H1 (cell line): Measurements from ENCODE around the gene TJP3. TPM values are rescaled to one million over a fixed set of nuclear protein-coding genes. Genes with fewer than 3 reads are reported as not detected.

ENCODE experiments used
- CTCF ChIA-PET: fragments of 300-600 bp; sonication (Branson Sonifier 250); formaldehyde crosslinking; loops from one replicate; lab custom pipeline; 2021; ENCODE audit not compliant: partially characterized antibody; lab: Charles Lee
- POLR2A ChIA-PET: fragments of 300-600 bp; sonication (Branson Sonifier 250); formaldehyde crosslinking; loops from one replicate; lab custom pipeline; 2021; ENCODE audit warnings: inconsistent platforms; ENCODE audit not compliant: partially characterized antibody; lab: Charles Lee
- DNase-seq, 2 experiments: peaks; one replicate each; pipeline versions ENCODE4 v3.0.0 to v3.0.0-alpha.2; 2010 to 2022; ENCODE audit warnings: low spot score in 2 of 2, low read depth in 1 of 2, mixed read lengths in 1 of 2
- FAIRE-seq: peaks from 2 replicates; lab custom pipeline; 2011; peaks lifted over from hg19 to GRCh38; lab: Jason Lieb, UNC
- H2AFZ ChIP-seq: 2 replicates; pipeline ENCODE4 v1.8.1; 2012; ENCODE audit warnings: low read length, inconsistent platforms
- H2AK5ac ChIP-seq: 2 replicates; pipeline ENCODE4 v1.6.1; 2013; ENCODE audit warnings: low read depth, low read length
- H2BK120ac ChIP-seq: replicated peaks from 2 replicates; pipeline ENCODE3; 2013; ENCODE audit warnings: low read depth, low read length, inconsistent platforms
- H2BK12ac ChIP-seq: 2 replicates; pipeline ENCODE4 v1.6.1; 2013; ENCODE audit warnings: low read depth, low read length
- H2BK15ac ChIP-seq: 2 replicates; pipeline ENCODE4 v1.6.1; 2013; ENCODE audit warnings: low read length
- H2BK20ac ChIP-seq: 2 replicates; pipeline ENCODE4 v1.6.1; 2013; ENCODE audit warnings: low read length
- H2BK5ac ChIP-seq: 2 replicates; pipeline ENCODE4 v1.6.1; 2013; ENCODE audit warnings: low read depth, low read length
- H3K14ac ChIP-seq: 2 replicates; pipeline ENCODE4 v1.6.1; 2013; ENCODE audit warnings: inconsistent platforms; ENCODE audit not compliant: insufficient read length
- H3K18ac ChIP-seq: 2 replicates; pipeline ENCODE4 v1.6.1; 2013; ENCODE audit warnings: low read length; ENCODE audit errors: extremely low read depth
- H3K23ac ChIP-seq: 2 replicates; pipeline ENCODE4 v1.6.1; 2013; ENCODE audit warnings: inconsistent platforms; ENCODE audit not compliant: insufficient read length
- H3K23me2 ChIP-seq: 2 replicates; pipeline ENCODE4 v1.6.1; 2013; ENCODE audit warnings: low read depth, low read length
- H3K27ac ChIP-seq: 2 replicates; pipeline ENCODE4 v1.6.1; 2011; ENCODE audit warnings: low read depth, low read length, inconsistent platforms
- H3K27me3 ChIP-seq, 4 experiments: replicated peaks in 1 of 4; 1 replicate in 1 of 4; 2 replicates in 3 of 4; pipeline versions ENCODE4 v1.6.1 to v1.8.1; 2011 to 2013; ENCODE audit warnings: low read length in 3 of 4, mild to moderate bottlenecking in 3 of 4, inconsistent platforms in 2 of 4, mixed read lengths in 2 of 4, moderate library complexity in 1 of 4; ENCODE audit not compliant: control insufficient read depth in 3 of 4, insufficient read depth in 3 of 4; ENCODE audit errors: extremely low read depth in 1 of 4
- H3K36me3 ChIP-seq, 4 experiments: 2 replicates each; pipeline versions ENCODE4 v1.6.1 to v1.8.1; 2011 to 2013; ENCODE audit warnings: mild to moderate bottlenecking in 4 of 4, low read length in 3 of 4, moderate library complexity in 2 of 4, control low read depth in 1 of 4, inconsistent platforms in 1 of 4; ENCODE audit not compliant: insufficient read depth in 4 of 4, control insufficient read depth in 2 of 4
- H3K4ac ChIP-seq: replicated peaks from 2 replicates; pipeline ENCODE3; 2013; ENCODE audit warnings: low read length, low read depth, mixed read lengths, inconsistent platforms; ENCODE audit not compliant: insufficient read length
- H3K4me1 ChIP-seq, 4 experiments: replicated peaks in 1 of 4; 1 replicate in 1 of 4; 2 replicates in 3 of 4; pipeline versions ENCODE4 v1.6.1 to v1.8.1; 2011 to 2013; ENCODE audit warnings: low read length in 3 of 4, inconsistent platforms in 2 of 4, mixed read lengths in 1 of 4; ENCODE audit not compliant: insufficient read depth in 4 of 4, control insufficient read depth in 3 of 4
- H3K4me2 ChIP-seq, 2 experiments: 2 replicates each; pipeline versions ENCODE4 v1.6.1 to v1.8.1; 2011 to 2013; ENCODE audit warnings: low read depth in 2 of 2, low read length in 2 of 2, control low read depth in 1 of 2, inconsistent platforms in 1 of 2, mild to moderate bottlenecking in 1 of 2; ENCODE audit not compliant: insufficient read depth in 1 of 2
- H3K4me3 ChIP-seq, 4 experiments: fragments of 200-600, 300-600 bp in 1 of 4; sonication (generic), shearing (Covaris generic), sonication (Bioruptor Twin) in 1 of 4; 2 replicates each; pipeline versions ENCODE4 v1.5.1 to v1.8.1; 2011 to 2016; ENCODE audit warnings: low read length in 4 of 4, low read depth in 3 of 4, control low read depth in 2 of 4, inconsistent platforms in 2 of 4, mild to moderate bottlenecking in 2 of 4, mixed read lengths in 1 of 4, moderate library complexity in 1 of 4; ENCODE audit not compliant: insufficient read depth in 2 of 4; ENCODE audit errors: extremely low read depth in 1 of 4
- H3K56ac ChIP-seq: replicated peaks from 2 replicates; pipeline ENCODE3; 2013; ENCODE audit warnings: low read depth, mild to moderate bottlenecking, mixed read lengths, low read length, inconsistent platforms; ENCODE audit not compliant: insufficient read length
- H3K79me1 ChIP-seq: 2 replicates; pipeline ENCODE4 v1.6.1; 2013; ENCODE audit warnings: low read depth, low read length, control low read depth
- H3K79me2 ChIP-seq, 2 experiments: 2 replicates each; pipeline versions ENCODE4 v1.6.1 to v1.8.1; 2012 to 2013; ENCODE audit warnings: low read length in 2 of 2, mild to moderate bottlenecking in 2 of 2, inconsistent platforms in 1 of 2; ENCODE audit not compliant: insufficient read depth in 2 of 2, control insufficient read depth in 1 of 2
- H3K9ac ChIP-seq, 4 experiments: replicated peaks in 1 of 4; 1 replicate in 1 of 4; 2 replicates in 3 of 4; pipeline versions ENCODE4 v1.6.1 to v1.8.1; 2011 to 2013; ENCODE audit warnings: low read depth in 3 of 4, low read length in 3 of 4, control low read depth in 2 of 4, mild to moderate bottlenecking in 2 of 4, moderate library complexity in 2 of 4, inconsistent platforms in 1 of 4; ENCODE audit errors: extremely low read depth in 1 of 4
- H3K9me3 ChIP-seq, 2 experiments: 2 replicates each; pipeline versions ENCODE4 v1.6.1 to v1.8.1; 2012 to 2013; ENCODE audit warnings: mild to moderate bottlenecking in 2 of 2, moderate library complexity in 2 of 2, control low read depth in 1 of 2, inconsistent platforms in 1 of 2, low read depth in 1 of 2, low read length in 1 of 2, mixed read lengths in 1 of 2; ENCODE audit not compliant: insufficient read depth in 2 of 2
- H4K20me1 ChIP-seq, 2 experiments: replicated peaks in 1 of 2; 2 replicates each; pipeline versions ENCODE3 to v1.8.1; 2011 to 2013; ENCODE audit warnings: inconsistent platforms in 2 of 2, low read length in 2 of 2, mild to moderate bottlenecking in 1 of 2; ENCODE audit not compliant: insufficient read depth in 2 of 2, control insufficient read depth in 1 of 2
- H4K5ac ChIP-seq: 2 replicates; pipeline ENCODE4 v1.6.1; 2013; ENCODE audit warnings: low read length, low read depth, mixed read lengths, inconsistent platforms; ENCODE audit not compliant: insufficient read length
- H4K8ac ChIP-seq: 2 replicates; pipeline ENCODE4 v1.8.0; 2013; ENCODE audit warnings: mild to moderate bottlenecking, moderate library complexity, low read length, inconsistent platforms; ENCODE audit not compliant: insufficient read depth; ENCODE audit errors: extremely low read depth
- H4K91ac ChIP-seq: replicated peaks from 2 replicates; pipeline ENCODE3; 2013; ENCODE audit warnings: low read length, mixed read lengths, inconsistent platforms; ENCODE audit not compliant: insufficient read length
- ASH2L ChIP-seq: fragments of 200-600, 300-600 bp; sonication (generic); IDR thresholded peaks from one replicate; pipeline ENCODE4 v1.7.1; 2017; ENCODE audit warnings: low read length
- SP1 ChIP-seq: IDR thresholded peaks from 2 replicates; pipeline ENCODE4 v1.6.1; 2011; ENCODE audit warnings: low read depth, low read length
- WGBS, 2 experiments: shearing (Covaris generic) in 1 of 2; methylation state at CpG; one replicate each; pipeline versions ENCODE4 v1.1.6 to v1.1.7; 2013 to 2015; ENCODE audit warnings: low lambda C conversion rate in 2 of 2, mixed read lengths in 2 of 2, inconsistent platforms in 1 of 2, low coverage in 1 of 2, missing lambda C conversion rate in 1 of 2; ENCODE audit not compliant: insufficient replicate concordance in 2 of 2, insufficient coverage in 1 of 2, insufficient read length in 1 of 2; ENCODE audit errors: extremely low coverage in 1 of 2, missing lambda C conversion rate in 1 of 2; 5-methylcytosine and 5-hydroxymethylcytosine counted together
- polyA plus RNA-seq, 7 experiments: library from polyadenylated mRNA; depleted of rRNA in 3 of 7; stranded (reverse) in 5 of 7; unstranded in 2 of 7; fragments of >200 nt in 5 of 7; fragments of 200-250 nt in 2 of 7; gene quantifications; 1 replicate in 5 of 7; 2 replicates in 1 of 7; 4 replicates in 1 of 7; pipeline versions ENCODE4 v1.2.1 to v1.2.3, GENCODE V29; 2011 to 2013; ENCODE audit warnings: missing spikeins in 2 of 7, mixed read lengths in 2 of 7
- total RNA-seq: library from RNA; stranded (reverse); fragmentation: NEBNext Ultra II Directional; extraction: Animal tissue kit (Norgen Biotek cat#: 25700); gene quantifications from 2 replicates; pipeline ENCODE4 v1.2.1, GENCODE V29; 2021

TJP3 gene
- total and polyA plus RNA-seq, 2 of the 8 experiments (the other 6 are each of a cell fraction or from before 2014, with no cell fraction given) = 17.1 to 26.1 TPM

GRCh38 chr19:3687774-3688706 lies 20.1 kb upstream of the TJP3 start:
- Histone ChIP-seq H2AK5ac (peak overlapping the region; percentile 97), H2BK120ac (peak overlapping the region; percentile 64), H3K9me3 (peaks cover 7 to 9% of the 10 kb centered on the region in 2 experiments), H2BK12ac (no peak overlapping the region; the same call in 1 of the 2 replicates), H4K91ac (peak overlapping the region; percentile 97), H2BK5ac (peak overlapping the region; percentile 76), H3K9ac (peak overlapping the region in 1 of 4 experiments; percentile 3; a peak in 1 of 7 replicates), H3K4me1 (peaks cover 0 to 24% (median 14%) of the 10 kb centered on the region in 4 experiments; a peak in 6 of 7 replicates), H3K23ac (no peak overlapping the region), H2AFZ (no peak overlapping the region), H3K23me2 (peaks cover 10% of the 10 kb centered on the region; the same call in 1 of the 2 replicates), H3K56ac (no peak overlapping the region), H4K20me1 (peaks cover 6 to 21% of the 10 kb centered on the region in 2 experiments), H3K4ac (peak overlapping the region; percentile 94), H3K4me3 (peak overlapping the region; percentile 2 to 51 (median 14); a peak in 4 of 8 replicates), H2BK20ac (no peak overlapping the region), H3K27ac (peak overlapping the region; percentile 53; the same call in 1 of the 2 replicates), H3K18ac (peak overlapping the region; percentile 90), H4K5ac (peak overlapping the region; percentile 81), H3K14ac (no peak overlapping the region), H3K36me3 (peaks cover 0 to 5% (median 3%) of the 10 kb centered on the region in 4 experiments; a peak in 2 of 8 replicates), H3K27me3 (no peaks in the 10 kb centered on the region; a peak in 1 of 7 replicates), H3K79me2 (peaks cover 0 to 52% of the 10 kb centered on the region in 2 experiments; a peak in 3 of 4 replicates), H4K8ac (peak overlapping the region; percentile 93), H3K79me1 (peaks cover 9% of the 10 kb centered on the region), H2BK15ac (peak overlapping the region; percentile 61; the same call in 1 of the 2 replicates), H3K4me2 (peak overlapping the region; percentile 63 to 64)
- ChIA-PET POLR2A (interaction anchor here (0.6 to 3.1 kb wide), 14 partner anchors 9 to 1073 kb away, joined by 3 to 12 read pairs (median 3); partner anchors contain the start of genes MRPL54, PIP5K1C and ZFR2), CTCF (interaction anchor here (0.7 to 3.0 kb wide), 11 partner anchors 7 to 108 kb away, joined by 3 to 16 read pairs (median 3); partner anchors contain the start of gene PIP5K1C)
- WGBS, 2 experiments = 31% methylated on average over 38 of the region's 55 CpGs; no CpG with 5 or more reads in 1 of the 2 experiments
- FAIRE-seq = no peak
- TF ChIP-seq ASH2L (peak; percentile 49), SP1 (no peak)
- no peak for DNase-seq
